HepG2 (cell line): ENCODE results near the gene MIA2. TPM values are rescaled to one million over a fixed set of nuclear protein-coding genes. Genes with fewer than 3 reads are reported as not detected.

Experiments used
- CSRNP2 ChIP-seq: sonication (generic); formaldehyde crosslinking; conservative IDR thresholded peaks from 2 replicates; pipeline ENCODE4 v1.8.0; 2022; ENCODE audit warnings: low read depth, missing genetic modification reagents
- EP300 ChIP-seq, 3 experiments: sonication (generic) in 1 of 3; formaldehyde crosslinking in 1 of 3; IDR thresholded peaks; 2 replicates each; pipeline versions ENCODE4 v1.5.1 to v1.6.1; 2011 to 2020; ENCODE audit warnings: low read depth in 2 of 3, low read length in 2 of 3, borderline replicate concordance in 1 of 3, improper control_type of control experiment in 1 of 3, mild to moderate bottlenecking in 1 of 3, missing genetic modification reagents in 1 of 3, moderate library complexity in 1 of 3
- FIP1L1 ChIP-seq: fragments of 200-400 bp; formaldehyde crosslinking; IDR thresholded peaks from 2 replicates; pipeline ENCODE4 v1.6.1; 2018; ENCODE audit warnings: low read depth, mild to moderate bottlenecking, low read length, moderate library complexity, borderline replicate concordance; ENCODE audit not compliant: insufficient read depth
- FOXO4 ChIP-seq: sonication (generic); formaldehyde crosslinking; conservative IDR thresholded peaks from 2 replicates; pipeline ENCODE4 v1.8.1; 2023; ENCODE audit warnings: missing genetic modification reagents
- GLI4 ChIP-seq: sonication (generic); formaldehyde crosslinking; IDR thresholded peaks from 2 replicates; pipeline ENCODE4 v1.5.1; 2020; ENCODE audit warnings: missing genetic modification reagents, mild to moderate bottlenecking, moderate library complexity, borderline replicate concordance
- PPARG ChIP-seq: conservative IDR thresholded peaks from 2 replicates; pipeline ENCODE4 v1.6.1; 2016; ENCODE audit warnings: missing biosample characterization, missing genetic modification reagents
- SAP130 ChIP-seq: IDR thresholded peaks from 2 replicates; pipeline ENCODE4 v1.6.1; 2016; ENCODE audit warnings: low read depth
- SNAI1 ChIP-seq: sonication (generic); formaldehyde crosslinking; IDR thresholded peaks from 2 replicates; pipeline ENCODE4 v1.5.0; 2020; ENCODE audit warnings: mild to moderate bottlenecking, missing genetic modification reagents, borderline replicate concordance
- SOX6 ChIP-seq, 2 experiments: fragments of 450-650 bp in 1 of 2; sonication (generic) in 1 of 2; formaldehyde crosslinking in 1 of 2; IDR thresholded peaks; 2 replicates each; pipeline versions ENCODE4 v1.4.0 to v1.6.1; 2017 to 2020; ENCODE audit warnings: antibody characterized with exemption in 1 of 2, mild to moderate bottlenecking in 1 of 2, missing genetic modification reagents in 1 of 2
- STAT6 ChIP-seq: sonication (generic); formaldehyde crosslinking; IDR thresholded peaks from 2 replicates; pipeline ENCODE4 v1.4.0; 2020; ENCODE audit warnings: missing genetic modification reagents, mild to moderate bottlenecking, borderline replicate concordance
- XBP1 ChIP-seq: sonication (generic); formaldehyde crosslinking; IDR thresholded peaks from 2 replicates; pipeline ENCODE4 v1.5.0; 2020; ENCODE audit warnings: missing genetic modification reagents
- ZBTB2 ChIP-seq: sonication (generic); formaldehyde crosslinking; IDR thresholded peaks from 2 replicates; pipeline ENCODE4 v1.8.0; 2022; ENCODE audit warnings: low read depth, missing genetic modification reagents
- ZNF891 ChIP-seq: sonication (generic); formaldehyde crosslinking; IDR thresholded peaks from 2 replicates; pipeline ENCODE4 v1.5.0; 2020; ENCODE audit warnings: mild to moderate bottlenecking, missing genetic modification reagents
- ZSCAN12 ChIP-seq: sonication (generic); formaldehyde crosslinking; IDR thresholded peaks from 2 replicates; pipeline ENCODE4 v1.9.0; 2021; ENCODE audit warnings: mild to moderate bottlenecking, missing genetic modification reagents
- ZSCAN21 ChIP-seq: sonication (generic); formaldehyde crosslinking; IDR thresholded peaks from 2 replicates; pipeline ENCODE4 v1.8.0; 2022; ENCODE audit warnings: mild to moderate bottlenecking, missing genetic modification reagents, moderate library complexity, borderline replicate concordance
- polyA plus RNA-seq, 8 experiments: library from polyadenylated mRNA; depleted of rRNA in 3 of 8; stranded (reverse) in 7 of 8; unstranded in 1 of 8; fragments of >200 nt; fragmentation: Illumina TruSeq in 4 of 8; extraction: Trizol in 4 of 8; gene quantifications; 2 replicates each; pipeline versions ENCODE4 v1.2.1 to v1.2.3, GENCODE V29; 2011 to 2016; ENCODE audit warnings: low read depth in 4 of 8, missing spikeins in 1 of 8, mixed read lengths in 1 of 8; ENCODE audit not compliant: insufficient read depth in 1 of 8
- total RNA-seq, 5 experiments: library from RNA; depleted of rRNA; stranded (reverse); fragments of >200 nt; fragmentation: Illumina TruSeq; extraction: Trizol; gene quantifications; 2 replicates each; pipeline ENCODE4 v1.2.3, GENCODE V29; 2016; ENCODE audit warnings: low read depth in 1 of 5

Gene MIA2
- total and polyA plus RNA-seq, 2 of the 13 experiments (the other 11 are each of a cell fraction or from before 2014, with no cell fraction given) = 134 to 158 TPM

- TF ChIP-seq STAT6 (no peak; the same call in none of the 2 replicates), PPARG (CRISPR knock-in tag) (no peak), EP300 (IDR thresholded peaks at IDR 0.05; ENCODE audit: low read depth in 2 of 2, low read length in 2 of 2) (no peak), EP300 (CRISPR knock-in tag; IDR thresholded peaks at IDR 0.05; ENCODE audit: borderline replicate concordance) (0 out of 2 replicates have a peak, but pooled peaks have one; percentile 18), ZBTB2 (CRISPR knock-in tag) (peak; percentile 40), ZSCAN12 (CRISPR knock-in tag) (0 out of 2 replicates have a peak, but pooled peaks have one; percentile 53), ZSCAN21 (CRISPR knock-in tag) (peak; percentile 88), FIP1L1 (peak; percentile 85), SOX6 (IDR thresholded peaks at IDR 0.05) (no peak), SOX6 (CRISPR knock-in tag; IDR thresholded peaks at IDR 0.05) (no peak; the same call in 1 of the 2 replicates), GLI4 (CRISPR knock-in tag) (0 out of 2 replicates have a peak, but pooled peaks have one; percentile 28), XBP1 (no peak), SNAI1 (0 out of 2 replicates have a peak, but pooled peaks have one; percentile 86), ZNF891 (CRISPR knock-in tag) (peak; percentile 41; the same call in 1 of the 2 replicates), FOXO4 (no peak), SAP130 (peak; percentile 66), CSRNP2 (0 out of 2 replicates have a peak, but pooled peaks have one; percentile 60)
Observed at GRCh38 chr14:39431416-39432178, 197.9 kb downstream of the MIA2 start (continued).
